GM21526 (cell line): ENCODE measurements around the gene MORF4L1.

Experiments used
- ATAC-seq: cut with Tn5 transposase; IDR thresholded peaks from one replicate; pipeline ENCODE4 v1.9.1; 2021; ENCODE audit warnings: moderate library complexity; ENCODE audit not compliant: unreplicated experiment, low FRiP score

MORF4L1 gene

GRCh38 chr15:78942741-78943140, 70.1 kb downstream of the MORF4L1 start:
- ATAC-seq: no peak

GRCh38 chr15:78943692-78944091, 71.0 kb downstream of the MORF4L1 start:
- no peak for ATAC-seq

- ATAC-seq: peak; percentile 9
Observed at GRCh38 chr15:78944202-78944625, 71.5 kb downstream of the MORF4L1 start.

- ATAC-seq: peak; percentile 59
Observed at GRCh38 chr15:78944669-78945407, 72.1 kb downstream of the MORF4L1 start, which contains the start of gene CTSH. CTSH (minus strand) TSS chr15:78945046; CDS start chr15:78944981, 65 bp downstream.

GRCh38 chr15:78946493-78946892, 73.8 kb downstream of the MORF4L1 start:
- ATAC-seq: no peak

- no peak for ATAC-seq
Observed at GRCh38 chr15:78947506-78947905, 74.8 kb downstream of the MORF4L1 start.
